ENCODE results near the gene HDAC4. TPM values are rescaled to one million over a fixed set of nuclear protein-coding genes. Genes with fewer than 3 reads are reported as not detected.

Gene HDAC4
- total and polyA plus RNA-seq, 2 experiments from 2014 or later = 8.1 to 41.8 TPM

GRCh38 chr2:239118264-239118663, 282.6 kb downstream of the HDAC4 start:
- H3K27me3 ChIP-seq (ENCODE audit: insufficient read depth) = no peaks in the 10 kb centered on the region
- Mint-ChIP-seq H3K4me3 (no peak overlapping the region), H3K4me1 (peaks cover 3% of the 10 kb centered on the region; the same call in 2 of the 3 replicates), H3K9me3 (no peaks in the 10 kb centered on the region), H3K27ac (no peak overlapping the region), H3K27me3 (ENCODE audit: insufficient read depth, low read depth, poor library complexity) (peaks cover 23% of the 10 kb centered on the region), H3K36me3 (ENCODE audit: low read depth) (no peaks in the 10 kb centered on the region; the same call in 2 of the 3 replicates)
- no peaks in the 10 kb centered on the region for H4K20me1 ChIP-seq (replicated peaks; ENCODE audit: insufficient read depth)
- DNase-seq (ENCODE audit: low spot score) = no peak
- no peaks in the 10 kb centered on the region for H3K4me1 ChIP-seq (ENCODE audit: insufficient read depth)
- no peak overlapping the region for H3K4me2 ChIP-seq
- no peak overlapping the region for H2AFZ ChIP-seq
- H3K36me3 ChIP-seq (ENCODE audit: insufficient read depth) = no peaks in the 10 kb centered on the region
- H3K27ac ChIP-seq (ENCODE audit: low read depth) = no peak overlapping the region
- H3F3A ChIP-seq (replicated peaks; ENCODE audit: low read depth) = no peaks in the 10 kb centered on the region
- no peak overlapping the region for H3K4me3 ChIP-seq
- no peaks in the 10 kb centered on the region for H3K79me2 ChIP-seq (replicated peaks; ENCODE audit: insufficient read depth)
- H3K9me2 ChIP-seq (ENCODE audit: insufficient read depth) = no peaks in the 10 kb centered on the region
- no peak for ATAC-seq
- TF ChIP-seq, protein P1, sequence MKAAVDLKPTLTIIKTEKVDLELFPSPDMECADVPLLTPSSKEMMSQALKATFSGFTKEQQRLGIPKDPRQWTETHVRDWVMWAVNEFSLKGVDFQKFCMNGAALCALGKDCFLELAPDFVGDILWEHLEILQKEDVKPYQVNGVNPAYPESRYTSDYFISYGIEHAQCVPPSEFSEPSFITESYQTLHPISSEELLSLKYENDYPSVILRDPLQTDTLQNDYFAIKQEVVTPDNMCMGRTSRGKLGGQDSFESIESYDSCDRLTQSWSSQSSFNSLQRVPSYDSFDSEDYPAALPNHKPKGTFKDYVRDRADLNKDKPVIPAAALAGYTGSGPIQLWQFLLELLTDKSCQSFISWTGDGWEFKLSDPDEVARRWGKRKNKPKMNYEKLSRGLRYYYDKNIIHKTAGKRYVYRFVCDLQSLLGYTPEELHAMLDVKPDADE (IDR thresholded peaks at IDR 0.05) = no peak
- TF ChIP-seq, protein P2, sequence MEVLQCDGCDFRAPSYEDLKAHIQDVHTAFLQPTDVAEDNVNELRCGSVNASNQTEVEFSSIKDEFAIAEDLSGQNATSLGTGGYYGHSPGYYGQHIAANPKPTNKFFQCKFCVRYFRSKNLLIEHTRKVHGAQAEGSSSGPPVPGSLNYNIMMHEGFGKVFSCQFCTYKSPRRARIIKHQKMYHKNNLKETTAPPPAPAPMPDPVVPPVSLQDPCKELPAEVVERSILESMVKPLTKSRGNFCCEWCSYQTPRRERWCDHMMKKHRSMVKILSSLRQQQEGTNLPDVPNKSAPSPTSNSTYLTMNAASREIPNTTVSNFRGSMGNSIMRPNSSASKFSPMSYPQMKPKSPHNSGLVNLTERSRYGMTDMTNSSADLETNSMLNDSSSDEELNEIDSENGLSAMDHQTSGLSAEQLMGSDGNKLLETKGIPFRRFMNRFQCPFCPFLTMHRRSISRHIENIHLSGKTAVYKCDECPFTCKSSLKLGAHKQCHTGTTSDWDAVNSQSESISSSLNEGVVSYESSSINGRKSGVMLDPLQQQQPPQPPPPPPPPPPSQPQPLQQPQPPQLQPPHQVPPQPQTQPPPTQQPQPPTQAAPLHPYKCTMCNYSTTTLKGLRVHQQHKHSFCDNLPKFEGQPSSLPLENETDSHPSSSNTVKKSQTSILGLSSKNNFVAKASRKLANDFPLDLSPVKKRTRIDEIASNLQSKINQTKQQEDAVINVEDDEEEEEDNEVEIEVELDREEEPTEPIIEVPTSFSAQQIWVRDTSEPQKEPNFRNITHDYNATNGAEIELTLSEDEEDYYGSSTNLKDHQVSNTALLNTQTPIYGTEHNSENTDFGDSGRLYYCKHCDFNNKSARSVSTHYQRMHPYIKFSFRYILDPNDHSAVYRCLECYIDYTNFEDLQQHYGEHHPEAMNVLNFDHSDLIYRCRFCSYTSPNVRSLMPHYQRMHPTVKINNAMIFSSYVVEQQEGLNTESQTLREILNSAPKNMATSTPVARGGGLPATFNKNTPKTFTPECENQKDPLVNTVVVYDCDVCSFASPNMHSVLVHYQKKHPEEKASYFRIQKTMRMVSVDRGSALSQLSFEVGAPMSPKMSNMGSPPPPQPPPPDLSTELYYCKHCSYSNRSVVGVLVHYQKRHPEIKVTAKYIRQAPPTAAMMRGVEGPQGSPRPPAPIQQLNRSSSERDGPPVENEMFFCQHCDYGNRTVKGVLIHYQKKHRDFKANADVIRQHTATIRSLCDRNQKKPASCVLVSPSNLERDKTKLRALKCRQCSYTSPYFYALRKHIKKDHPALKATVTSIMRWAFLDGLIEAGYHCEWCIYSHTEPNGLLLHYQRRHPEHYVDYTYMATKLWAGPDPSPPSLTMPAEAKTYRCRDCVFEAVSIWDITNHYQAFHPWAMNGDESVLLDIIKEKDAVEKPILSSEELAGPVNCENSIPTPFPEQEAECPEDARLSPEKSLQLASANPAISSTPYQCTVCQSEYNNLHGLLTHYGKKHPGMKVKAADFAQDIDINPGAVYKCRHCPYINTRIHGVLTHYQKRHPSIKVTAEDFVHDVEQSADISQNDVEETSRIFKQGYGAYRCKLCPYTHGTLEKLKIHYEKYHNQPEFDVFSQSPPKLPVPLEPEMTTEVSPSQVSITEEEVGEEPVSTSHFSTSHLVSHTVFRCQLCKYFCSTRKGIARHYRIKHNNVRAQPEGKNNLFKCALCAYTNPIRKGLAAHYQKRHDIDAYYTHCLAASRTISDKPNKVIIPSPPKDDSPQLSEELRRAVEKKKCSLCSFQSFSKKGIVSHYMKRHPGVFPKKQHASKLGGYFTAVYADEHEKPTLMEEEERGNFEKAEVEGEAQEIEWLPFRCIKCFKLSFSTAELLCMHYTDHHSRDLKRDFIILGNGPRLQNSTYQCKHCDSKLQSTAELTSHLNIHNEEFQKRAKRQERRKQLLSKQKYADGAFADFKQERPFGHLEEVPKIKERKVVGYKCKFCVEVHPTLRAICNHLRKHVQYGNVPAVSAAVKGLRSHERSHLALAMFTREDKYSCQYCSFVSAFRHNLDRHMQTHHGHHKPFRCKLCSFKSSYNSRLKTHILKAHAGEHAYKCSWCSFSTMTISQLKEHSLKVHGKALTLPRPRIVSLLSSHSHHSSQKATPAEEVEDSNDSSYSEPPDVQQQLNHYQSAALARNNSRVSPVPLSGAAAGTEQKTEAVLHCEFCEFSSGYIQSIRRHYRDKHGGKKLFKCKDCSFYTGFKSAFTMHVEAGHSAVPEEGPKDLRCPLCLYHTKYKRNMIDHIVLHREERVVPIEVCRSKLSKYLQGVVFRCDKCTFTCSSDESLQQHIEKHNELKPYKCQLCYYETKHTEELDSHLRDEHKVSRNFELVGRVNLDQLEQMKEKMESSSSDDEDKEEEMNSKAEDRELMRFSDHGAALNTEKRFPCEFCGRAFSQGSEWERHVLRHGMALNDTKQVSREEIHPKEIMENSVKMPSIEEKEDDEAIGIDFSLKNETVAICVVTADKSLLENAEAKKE (CRISPR knock-in tag; IDR thresholded peaks at IDR 0.05) = no peak
- TF ChIP-seq EZH2phosphoT487 (IDR thresholded peaks at IDR 0.05; ENCODE audit: unreplicated experiment) (no peak), REST (IDR thresholded peaks at IDR 0.05; ENCODE audit: unreplicated experiment) (no peak), CREB1 (CRISPR knock-in tag; IDR thresholded peaks at IDR 0.05; ENCODE audit: low read depth) (no peak), POLR2AphosphoS5 (IDR thresholded peaks at IDR 0.05; ENCODE audit: low read depth) (no peak), STAT1 (IDR thresholded peaks at IDR 0.05; ENCODE audit: unreplicated experiment) (no peak)

Measured in GM23338 (cell line).